Natural killer cell (primary cell): ENCODE data around the gene EPB42. TPM values are rescaled to one million over a fixed set of nuclear protein-coding genes. Genes with fewer than 3 reads are reported as not detected.

Experiments used
- ATAC-seq, 3 donors: fragments of 150-1000 bp in 2 of 3; fragments of 200-7000 bp in 1 of 3; cut with Tn5 transposase; 1 replicate in 1 of 3; 2 replicates in 2 of 3; pipeline ENCODE4 v1.10.0; 2021; ENCODE audit warnings: mild to moderate bottlenecking in 2 of 3, moderate library complexity in 2 of 3
- DNase-seq, 2 donors: peaks; one replicate each; pipeline versions ENCODE4 v3.0.0 to v3.0.0-alpha.2; 2013 to 2021; ENCODE audit warnings: mixed read lengths in 1 of 2
- H3K27ac ChIP-seq: one replicate; pipeline ENCODE4 v1.5.1; 2013; ENCODE audit warnings: mild to moderate bottlenecking, low read length
- H3K27me3 ChIP-seq: one replicate; pipeline ENCODE4 v1.6.1; 2013; ENCODE audit warnings: low read length; ENCODE audit not compliant: control insufficient read depth, insufficient read depth
- H3K36me3 ChIP-seq: one replicate; pipeline ENCODE4 v1.6.1; 2013; ENCODE audit warnings: low read length; ENCODE audit not compliant: control insufficient read depth, insufficient read depth
- H3K4me1 ChIP-seq: one replicate; pipeline ENCODE4 v1.6.1; 2013; ENCODE audit warnings: low read length; ENCODE audit not compliant: control insufficient read depth, insufficient read depth
- H3K4me3 ChIP-seq: one replicate; pipeline ENCODE4 v1.5.1; 2013; ENCODE audit warnings: low read length
- H3K9me3 ChIP-seq: one replicate; pipeline ENCODE4 v1.6.1; 2013; ENCODE audit warnings: low read length; ENCODE audit not compliant: control insufficient read depth, insufficient read depth
- H3K27ac Mint-ChIP-seq, 2 donors: one replicate each; pipeline ENCODE4 v1.8.0; 2022; ENCODE audit warnings: mild to moderate bottlenecking in 2 of 2, mixed read lengths in 2 of 2, moderate library complexity in 1 of 2
- H3K27me3 Mint-ChIP-seq, 2 donors: one replicate each; pipeline ENCODE4 v1.8.0; 2022; ENCODE audit warnings: low read depth in 2 of 2, mixed read lengths in 2 of 2
- H3K36me3 Mint-ChIP-seq: one replicate; pipeline ENCODE4 v1.8.0; 2022; ENCODE audit warnings: mixed read lengths
- H3K4me1 Mint-ChIP-seq, 2 donors: one replicate each; pipeline ENCODE4 v1.8.0; 2022; ENCODE audit warnings: mixed read lengths in 2 of 2
- H3K4me3 Mint-ChIP-seq: one replicate; pipeline ENCODE4 v1.8.0; 2022; ENCODE audit warnings: mild to moderate bottlenecking, moderate library complexity, mixed read lengths
- H3K9me3 Mint-ChIP-seq, 2 donors: one replicate each; pipeline ENCODE4 v1.8.0; 2022; ENCODE audit warnings: mixed read lengths in 2 of 2
- CTCF ChIP-seq: fragments of 200-600 bp; IDR thresholded peaks from one replicate; pipeline ENCODE4 v1.8.0; 2022; ENCODE audit warnings: antibody characterized with exemption
- WGBS: methylation state at CpG from one replicate; pipeline ENCODE4 v1.1.7; 2013; ENCODE audit warnings: missing lambda C conversion rate; ENCODE audit not compliant: insufficient coverage; 5-methylcytosine and 5-hydroxymethylcytosine counted together
- intact Hi-C: fragments of 100-400 bp; cut with micrococcal nuclease; formaldehyde crosslinking; loops from one replicate; pipeline ENCODE4 v1.14.2; 2022
- total RNA-seq, 4 donors: library from RNA; stranded (reverse); fragments of 120-200 nt in 1 of 4; gene quantifications; one replicate each; pipeline versions ENCODE4 v1.2.3 to v1.2.4, GENCODE V29; 2013 to 2022

The EPB42 gene
- total RNA-seq, 3 donors from 2014 or later (not counting 1 experiment from before 2014, with no cell fraction given): not detected

- Mint-ChIP-seq H3K4me3 (peak overlapping the region; percentile 93), H3K36me3 (peaks cover 23% of the 10 kb centered on the region), H3K27ac (peak overlapping the region; percentile 91 to 96), H3K9me3 (no peaks in the 10 kb centered on the region), H3K27me3 (no peaks in the 10 kb centered on the region), H3K4me1 (peaks cover 35 to 49% of the 10 kb centered on the region in 2 donors)
- WGBS: 80% methylated on average over 1 of the region's 2 CpGs
- DNase-seq (peak in 1 of 2 donors; percentile 68), ATAC-seq (no peak)
- H3K27me3 ChIP-seq: no peaks in the 10 kb centered on the region
- intact Hi-C loops: loop anchor here (1.0 to 5.0 kb wide), 2 partner anchors 80 to 98 kb away; partner anchors contain the start of gene UBR1
- peaks cover 47% of the 10 kb centered on the region for H3K36me3 ChIP-seq
- H3K4me1 ChIP-seq: peaks cover 16% of the 10 kb centered on the region
- TF ChIP-seq CTCF: peak; percentile 75
- H3K9me3 ChIP-seq: no peaks in the 10 kb centered on the region
- H3K4me3 ChIP-seq: no peak overlapping the region
- no peak overlapping the region for H3K27ac ChIP-seq
Measured at GRCh38 chr15:43187544-43188155, 33.2 kb downstream of the EPB42 start.

GRCh38 chr15:43186003-43186353 lies 34.8 kb downstream of the EPB42 start:
- under 1% methylated on average over 13 of the region's 13 CpGs for WGBS
- Mint-ChIP-seq H3K9me3 (no peaks in the 10 kb centered on the region), H3K4me3 (peak overlapping the region; percentile 93), H3K36me3 (peaks cover 6% of the 10 kb centered on the region), H3K27ac (peak overlapping the region; percentile 91 to 96), H3K27me3 (no peaks in the 10 kb centered on the region), H3K4me1 (peaks cover 35 to 49% of the 10 kb centered on the region in 2 donors)
- H3K27ac ChIP-seq: peak overlapping the region; percentile 93
- no peaks in the 10 kb centered on the region for H3K9me3 ChIP-seq
- DNase-seq (no peak), ATAC-seq (peak; percentile 9 to 27 (median 21))
- intact Hi-C loops: loop anchor here (5.0 kb wide), 1 partner anchor 79 kb away; the partner anchor contains the start of gene UBR1
- peak; percentile 4 for TF ChIP-seq CTCF
- H3K4me1 ChIP-seq: peaks cover 16% of the 10 kb centered on the region
- H3K36me3 ChIP-seq: peaks cover 32% of the 10 kb centered on the region
- no peaks in the 10 kb centered on the region for H3K27me3 ChIP-seq
- peak overlapping the region; percentile 73 for H3K4me3 ChIP-seq

- WGBS: under 1% methylated on average over 68 of the region's 69 CpGs
- Histone ChIP-seq H3K9me3 (no peaks in the 10 kb centered on the region), H3K4me3 (peak within 1 kb of the TSS; percentile 73), H3K36me3 (peaks cover 28% of the 10 kb centered on the region), H3K27me3 (no peaks in the 10 kb centered on the region), H3K27ac (peak within 1 kb of the TSS; percentile 93), H3K4me1 (peaks cover 16% of the 10 kb centered on the region)
- Mint-ChIP-seq H3K4me3 (peak within 1 kb of the TSS; percentile 93), H3K27me3 (no peaks in the 10 kb centered on the region), H3K36me3 (no peaks in the 10 kb centered on the region), H3K4me1 (peaks cover 35 to 49% of the 10 kb centered on the region in 2 donors), H3K27ac (peak within 1 kb of the TSS; percentile 91 to 96), H3K9me3 (no peaks in the 10 kb centered on the region)
- intact Hi-C loops: loop anchor here (5.0 kb wide), 1 partner anchor 78 kb away; the partner anchor contains the start of gene UBR1
- TF ChIP-seq CTCF: peak; percentile 40
- peak; percentile 82 to 90 for DNase-seq
- ATAC-seq: peak; percentile 83 to 96 (median 91)
Measured at GRCh38 chr15:43185157-43186002, 35.4 kb downstream of the EPB42 start, which contains the start of gene CCNDBP1. Gene CCNDBP1 (plus strand): TSS chr15:43185403. CDS start chr15:43185499, 96 bp downstream.
